Measurements from ENCODE around the gene SLIT3.
"Not testable (repeated sequence)": the region's sequence is repeated elsewhere in the genome, so short reads cannot be mapped to it uniquely, and the experiment has no call there.

SLIT3 gene

GRCh38 chr5:168651648-168652047, 649.3 kb downstream of the SLIT3 start:
- DNase-seq (ENCODE audit: low read depth, low spot score), result no peak

- no peak for DNase-seq (ENCODE audit: low read depth, low spot score)
Measured at GRCh38 chr5:168649306-168649705, 651.6 kb downstream of the SLIT3 start.

- DNase-seq (ENCODE audit: low read depth, low spot score), result no peak
Measured at GRCh38 chr5:168648576-168648975, 652.4 kb downstream of the SLIT3 start.

- no peak for DNase-seq (ENCODE audit: low read depth, low spot score)
Measured at GRCh38 chr5:168648016-168648415, 652.9 kb downstream of the SLIT3 start.

GRCh38 chr5:168647083-168647482, 653.9 kb downstream of the SLIT3 start:
- DNase-seq (ENCODE audit: low read depth, low spot score), result no peak

- no peak for DNase-seq (ENCODE audit: low read depth, low spot score)
Measured at GRCh38 chr5:168646335-168646734, 654.6 kb downstream of the SLIT3 start.

- no peak for DNase-seq (ENCODE audit: low read depth, low spot score)
Measured at GRCh38 chr5:168645195-168645594, 655.7 kb downstream of the SLIT3 start.

GRCh38 chr5:168642019-168642418, 658.9 kb downstream of the SLIT3 start:
- DNase-seq (ENCODE audit: low read depth, low spot score), result no peak

- DNase-seq (ENCODE audit: low read depth, low spot score), result not testable (repeated sequence)
Measured at GRCh38 chr5:168638846-168639245, 662.1 kb downstream of the SLIT3 start.

GRCh38 chr5:168637793-168638192, 663.1 kb downstream of the SLIT3 start:
- no peak for DNase-seq (ENCODE audit: low read depth, low spot score)

- DNase-seq (ENCODE audit: low read depth, low spot score), result no peak
Measured at GRCh38 chr5:168637281-168637680, 663.7 kb downstream of the SLIT3 start.

- DNase-seq (ENCODE audit: low read depth, low spot score), result not testable (repeated sequence)
Measured at GRCh38 chr5:168630958-168631357, 670.0 kb downstream of the SLIT3 start.

- DNase-seq (ENCODE audit: low read depth, low spot score), result no peak
Measured at GRCh38 chr5:168624850-168625364, 676.0 kb downstream of the SLIT3 start.

- no peak for DNase-seq (ENCODE audit: low read depth, low spot score)
Measured at GRCh38 chr5:168620807-168621206, 680.1 kb downstream of the SLIT3 start.

GRCh38 chr5:168614661-168615060, 686.3 kb downstream of the SLIT3 start:
- DNase-seq (ENCODE audit: low read depth, low spot score), result no peak

- DNase-seq (ENCODE audit: low read depth, low spot score), result no peak
Measured at GRCh38 chr5:168613996-168614395, 686.9 kb downstream of the SLIT3 start.

GRCh38 chr5:168613396-168613795, 687.5 kb downstream of the SLIT3 start:
- no peak for DNase-seq (ENCODE audit: low read depth, low spot score)

- no peak for DNase-seq (ENCODE audit: low read depth, low spot score)
Measured at GRCh38 chr5:168612996-168613395, 687.9 kb downstream of the SLIT3 start.

- no peak for DNase-seq (ENCODE audit: low read depth, low spot score)
Measured at GRCh38 chr5:168612123-168612522, 688.8 kb downstream of the SLIT3 start.

All from smooth muscle cell of the brain vasculature (primary cell).